Esophagus mucosa (tissue), 1 donor: Measurements from ENCODE around the gene ITIH2. TPM values are rescaled to one million over a fixed set of nuclear protein-coding genes. Genes with fewer than 3 reads are reported as not detected.
"Not testable (repeated sequence)": the region's sequence is repeated elsewhere in the genome, so short reads cannot be mapped to it uniquely, and the experiment has no call there.

Experiments
- ATAC-seq: fragments of 200-7000 bp; cut with Tn5 transposase; one replicate; pipeline ENCODE4 v1.9.1; 2020
- total RNA-seq: library from RNA; stranded (reverse); gene quantifications from one replicate; pipeline ENCODE4 v1.2.4, GENCODE V29; 2023
- donor health status: DM: yes; HTN: yes; CAD: no.

ITIH2 gene
- total RNA-seq, 1 donor from 2014 or later: not detected

GRCh38 chr10:7748637-7749036, 45.5 kb downstream of the ITIH2 start:
- not testable (repeated sequence) for ATAC-seq

- no peak for ATAC-seq
Observed at GRCh38 chr10:7750222-7750621, 47.1 kb downstream of the ITIH2 start.

GRCh38 chr10:7752251-7752650, 49.1 kb downstream of the ITIH2 start:
- no peak for ATAC-seq

GRCh38 chr10:7755103-7755502, 52.0 kb downstream of the ITIH2 start:
- no peak for ATAC-seq

- ATAC-seq: no peak
Observed at GRCh38 chr10:7756360-7756992, 53.4 kb downstream of the ITIH2 start.

GRCh38 chr10:7763929-7764328, 60.8 kb downstream of the ITIH2 start:
- ATAC-seq: no peak

- ATAC-seq: no peak
Observed at GRCh38 chr10:7766241-7766640, 63.1 kb downstream of the ITIH2 start.

- ATAC-seq: no peak
Observed at GRCh38 chr10:7767209-7767608, 64.1 kb downstream of the ITIH2 start.

- no peak for ATAC-seq
Observed at GRCh38 chr10:7768417-7768816, 65.3 kb downstream of the ITIH2 start.

- ATAC-seq: no peak
Observed at GRCh38 chr10:7773845-7774801, 71.0 kb downstream of the ITIH2 start.

- no peak for ATAC-seq
Observed at GRCh38 chr10:7776777-7777176, 73.7 kb downstream of the ITIH2 start.

GRCh38 chr10:7782194-7782593, 79.1 kb downstream of the ITIH2 start:
- not testable (repeated sequence) for ATAC-seq

GRCh38 chr10:7786430-7786829, 83.3 kb downstream of the ITIH2 start:
- ATAC-seq: no peak

- peak; percentile 73 for ATAC-seq
Observed at GRCh38 chr10:7787150-7787856, 84.2 kb downstream of the ITIH2 start.

- peak; percentile 99 for ATAC-seq
Observed at GRCh38 chr10:7787857-7788638, 84.9 kb downstream of the ITIH2 start, which contains the start of the genes ATP5F1C and KIN. Gene ATP5F1C (plus strand): TSS chr10:7788177. CDS start chr10:7788208, 31 bp downstream. Gene KIN (minus strand): TSS chr10:7787993. CDS start chr10:7787933, 60 bp downstream.

GRCh38 chr10:7788639-7789286, 85.6 kb downstream of the ITIH2 start:
- peak; percentile 6 for ATAC-seq

GRCh38 chr10:7789390-7789789, 86.3 kb downstream of the ITIH2 start:
- ATAC-seq: no peak

GRCh38 chr10:7792541-7792940, 89.4 kb downstream of the ITIH2 start:
- no peak for ATAC-seq

- ATAC-seq: no peak
Observed at GRCh38 chr10:7794251-7795026, 91.3 kb downstream of the ITIH2 start.

- ATAC-seq: no peak
Observed at GRCh38 chr10:7795605-7796004, 92.5 kb downstream of the ITIH2 start.

GRCh38 chr10:7797582-7797981, 94.5 kb downstream of the ITIH2 start:
- ATAC-seq: no peak
